ENCODE data around the gene PIGO. TPM values are rescaled to one million over a fixed set of nuclear protein-coding genes. Genes with fewer than 3 reads are reported as not detected.

PIGO gene
- total and polyA plus RNA-seq, 4 experiments from 2014 or later: 17.9 to 29.7 (median 24.3) TPM

DNA sequence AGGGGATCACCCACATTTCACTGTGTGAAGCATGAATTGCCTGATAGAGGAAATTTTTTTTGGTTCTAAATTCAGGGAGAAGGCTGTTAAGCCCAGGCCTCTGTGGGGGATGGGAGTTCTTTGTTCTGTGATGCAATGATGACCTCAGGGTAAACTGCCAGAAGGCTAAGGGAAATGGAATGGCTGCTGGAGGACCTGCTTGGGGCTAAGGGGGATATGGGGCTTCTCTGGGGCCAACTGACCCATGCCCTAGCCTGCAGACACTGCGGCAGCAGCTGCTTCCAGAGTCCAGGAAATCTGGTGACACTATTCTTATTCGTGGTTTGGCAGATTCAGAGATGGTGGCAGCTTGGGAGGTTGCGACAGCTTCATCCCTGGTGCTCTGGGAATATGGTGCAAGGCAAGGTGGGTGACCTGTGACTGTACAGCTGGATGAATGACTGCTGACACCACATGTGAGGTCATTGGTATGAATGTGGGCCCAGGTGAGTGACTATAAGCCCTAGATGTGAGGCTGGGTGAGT, 54.2 kb downstream of the PIGO start:
- no peak for DNase-seq
- ChIA-PET POLR2A (ENCODE audit: partially characterized antibody) (interaction anchor here (0.7 to 1.2 kb wide), 3 partner anchors 9 to 61 kb away, joined by 3 read pairs; partner anchors contain the start of genes STOML2 and VCP), CTCF (ENCODE audit: partially characterized antibody) (interaction anchor here (1.0 kb wide), 1 partner anchor 14 kb away, joined by 4 read pairs; no protein-coding TSS in a partner anchor)
- no peaks in the 10 kb centered on the region for H3K27me3 Mint-ChIP-seq
- intact Hi-C loops (cut with micrococcal nuclease): no loop called here
- Histone ChIP-seq H3K9me3 (ENCODE audit: control insufficient read depth in 1 of 2, low read length in 2 of 2) (no peaks in the 10 kb centered on the region), H3K4me1 (ENCODE audit: insufficient read depth, low read length) (no peaks in the 10 kb centered on the region), H3K4me3 (ENCODE audit: low read length in 2 of 2) (no peak overlapping the region), H3K27me3 (ENCODE audit: insufficient read depth, low read length) (no peaks in the 10 kb centered on the region), H3K27ac (ENCODE audit: low read depth, low read length) (no peak overlapping the region), H3K36me3 (ENCODE audit: insufficient read depth, low read length) (peaks cover 10% of the 10 kb centered on the region)
- no peak overlapping the region for H3K4me3 Mint-ChIP-seq
- H3K36me3 Mint-ChIP-seq: peaks cover 15 to 25% of the 10 kb centered on the region in 2 donors
- peak overlapping the region in 4 of 7 donors; percentile 15 to 39 (median 28) for H3K27ac Mint-ChIP-seq
- H3K9me3 Mint-ChIP-seq: no peaks in the 10 kb centered on the region
- H3K4me1 Mint-ChIP-seq: peaks cover 0 to 6% (median 0%) of the 10 kb centered on the region in 4 donors

Other genes with a start within 250 kb of the PIGO start
- not detected for gene PHF24, start 138.3 kb downstream of the PIGO start, total RNA-seq
- gene PHF24, start 138.3 kb downstream of the PIGO start, polyA plus RNA-seq: not detected
- gene DNAJB5, start 106.8 kb downstream of the PIGO start, total RNA-seq: under 1 TPM; 0.73 to 0.97 TPM
- 1 to 10 TPM in 1 of 2 donors, under 1 TPM in 1; 0.91 to 2.2 TPM for gene DNAJB5, start 106.8 kb downstream of the PIGO start, polyA plus RNA-seq
- gene VCP, start 24.0 kb downstream of the PIGO start, total RNA-seq: 100 to 1,000 TPM; 156 to 157 TPM
- gene VCP, start 24.0 kb downstream of the PIGO start, polyA plus RNA-seq: 100 to 1,000 TPM; 195 to 206 TPM
- 10 to 100 TPM; 24.0 to 27.9 TPM for gene FANCG, start 16.6 kb downstream of the PIGO start, total RNA-seq
- gene FANCG, start 16.6 kb downstream of the PIGO start, polyA plus RNA-seq: 10 to 100 TPM in 1 of 2 donors, 1 to 10 TPM in 1; 2.9 to 12.5 TPM
- gene STOML2, start 6.5 kb upstream of the PIGO start, total RNA-seq: 10 to 100 TPM; 42.9 to 45.3 TPM
- gene STOML2, start 6.5 kb upstream of the PIGO start, polyA plus RNA-seq: 100 to 1,000 TPM in 1 of 2 donors, 10 to 100 TPM in 1; 92.4 to 140 TPM
- 1 to 10 TPM; 8.6 to 9.1 TPM for gene ATOSB, start 19.3 kb upstream of the PIGO start, total RNA-seq
- 10 to 100 TPM in 1 of 2 donors, 1 to 10 TPM in 1; 3.7 to 10.1 TPM for gene ATOSB, start 19.3 kb upstream of the PIGO start, polyA plus RNA-seq
- gene UNC13B, start 65.4 kb upstream of the PIGO start, total RNA-seq: 1 to 10 TPM in 1 of 2 experiments, under 1 TPM in 1; 0.94 to 1.6 TPM
- gene UNC13B, start 65.4 kb upstream of the PIGO start, polyA plus RNA-seq: under 1 TPM; 0.12 to 0.26 TPM

All from CD4-positive, alpha-beta memory T cell (primary cell).